NCI-H1048 (cell line): ENCODE measurements around the gene POLR3A.
"Not testable (repeated sequence)": the region's sequence is repeated elsewhere in the genome, so short reads cannot be mapped to it uniquely, and the experiment has no call there.

ENCODE experiments used
- DNase-seq: peaks from one replicate; lab custom pipeline; 2025; lab: John Stamatoyannopoulos, UW

POLR3A gene

GRCh38 chr10:78019264-78019663 is 10.1 kb downstream of the POLR3A start:
- DNase-seq = no peak

- DNase-seq = no peak
Measured at GRCh38 chr10:78017856-78018255, 11.5 kb downstream of the POLR3A start.

DNA sequence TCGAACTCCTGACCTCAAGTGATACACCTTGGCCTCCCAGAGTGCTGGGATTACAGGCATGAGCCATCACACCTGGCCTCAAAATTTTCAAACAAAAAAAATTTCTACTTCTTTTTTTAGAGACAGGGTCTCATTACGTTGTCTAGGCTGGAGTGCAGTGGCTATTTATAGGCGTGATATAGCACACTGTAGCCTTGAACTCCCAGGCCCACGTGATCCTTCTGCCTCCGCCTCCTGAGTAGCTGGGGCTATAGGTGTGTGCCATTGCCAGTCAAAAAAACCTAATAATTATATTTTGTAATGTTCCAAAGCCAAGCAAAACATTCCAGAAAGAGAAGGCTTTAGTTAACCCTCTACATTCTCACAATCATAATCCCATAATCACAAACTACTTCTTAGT is 13.8 kb downstream of the POLR3A start:
- DNase-seq = no peak

- no peak for DNase-seq
Measured at GRCh38 chr10:78013564-78013963, 15.8 kb downstream of the POLR3A start.

DNA sequence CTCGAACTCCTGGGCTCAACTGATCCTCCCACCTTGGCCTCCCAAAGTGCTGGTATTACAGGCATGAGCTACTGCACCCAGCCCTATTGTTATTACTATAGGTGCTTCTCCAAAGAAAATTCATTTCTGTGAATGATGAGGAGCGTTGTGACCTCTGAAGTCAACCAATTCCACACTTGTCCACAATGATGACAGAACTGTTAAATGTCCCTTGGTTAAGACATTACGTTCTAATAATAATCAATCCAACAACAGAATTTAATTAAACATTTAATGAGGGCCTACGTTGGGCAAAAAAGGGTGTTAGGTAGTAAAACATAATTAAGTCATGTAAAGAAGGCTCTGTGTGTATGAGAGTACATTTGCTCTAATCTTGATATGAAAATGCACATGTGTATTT is 18.2 kb downstream of the POLR3A start:
- no peak for DNase-seq

DNA sequence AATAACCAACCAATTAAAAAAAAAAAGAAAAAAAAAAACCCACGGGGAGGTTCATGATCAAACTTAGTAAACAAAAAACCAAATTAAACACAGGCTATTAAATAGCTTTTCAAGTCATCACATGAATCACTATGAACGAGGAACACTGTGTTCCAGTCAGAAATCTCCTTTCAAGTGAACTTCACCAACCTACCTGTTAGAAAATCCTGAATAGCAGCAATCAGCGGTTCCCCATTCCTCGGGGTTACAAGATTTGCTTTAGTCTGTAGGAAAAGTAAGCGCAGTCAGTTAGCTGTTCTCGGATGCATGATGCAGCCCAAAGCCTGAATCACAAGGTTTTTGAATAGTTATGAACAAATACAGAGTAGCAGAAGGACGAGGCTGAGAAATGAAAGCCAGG is 19.0 kb downstream of the POLR3A start:
- DNase-seq = no peak

DNA sequence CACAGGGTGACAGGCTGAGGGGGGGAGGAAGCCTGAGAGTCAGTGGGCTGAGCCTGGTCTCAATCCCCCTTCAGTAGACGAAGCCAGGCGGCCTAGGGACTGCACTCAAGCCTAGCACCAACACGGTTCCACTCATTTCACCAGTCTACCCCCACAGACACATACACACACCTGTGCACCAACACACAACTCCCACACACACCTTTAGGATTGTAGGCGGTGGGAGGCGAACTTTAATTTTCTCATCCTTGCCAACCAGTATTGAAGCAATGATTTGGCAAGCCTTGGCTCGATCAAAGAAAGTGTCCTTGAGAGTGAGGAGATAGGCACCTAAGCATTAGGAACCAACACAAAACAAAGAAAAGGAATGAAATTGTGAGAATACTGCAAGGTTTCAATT is 19.7 kb downstream of the POLR3A start:
- DNase-seq = no peak

DNA sequence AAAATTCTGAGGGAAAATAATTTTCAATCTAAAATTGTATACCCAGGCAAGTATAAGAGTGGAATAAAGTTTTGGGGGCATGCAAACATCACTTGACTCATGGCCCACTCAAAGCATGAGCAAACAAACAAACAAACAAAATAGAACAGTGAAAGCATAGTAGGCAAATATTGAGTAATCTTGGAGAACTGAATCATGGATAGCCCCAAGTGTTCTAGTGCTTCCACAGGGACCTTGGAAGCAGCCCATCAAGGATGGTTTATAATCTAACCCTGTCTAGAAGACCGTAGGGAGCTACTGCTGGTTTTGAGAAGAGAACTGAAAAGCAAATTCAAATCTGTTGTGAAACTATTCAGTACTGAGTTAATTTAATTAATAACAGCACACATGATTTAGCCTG is 22.1 kb downstream of the POLR3A start:
- no peak for DNase-seq

DNA sequence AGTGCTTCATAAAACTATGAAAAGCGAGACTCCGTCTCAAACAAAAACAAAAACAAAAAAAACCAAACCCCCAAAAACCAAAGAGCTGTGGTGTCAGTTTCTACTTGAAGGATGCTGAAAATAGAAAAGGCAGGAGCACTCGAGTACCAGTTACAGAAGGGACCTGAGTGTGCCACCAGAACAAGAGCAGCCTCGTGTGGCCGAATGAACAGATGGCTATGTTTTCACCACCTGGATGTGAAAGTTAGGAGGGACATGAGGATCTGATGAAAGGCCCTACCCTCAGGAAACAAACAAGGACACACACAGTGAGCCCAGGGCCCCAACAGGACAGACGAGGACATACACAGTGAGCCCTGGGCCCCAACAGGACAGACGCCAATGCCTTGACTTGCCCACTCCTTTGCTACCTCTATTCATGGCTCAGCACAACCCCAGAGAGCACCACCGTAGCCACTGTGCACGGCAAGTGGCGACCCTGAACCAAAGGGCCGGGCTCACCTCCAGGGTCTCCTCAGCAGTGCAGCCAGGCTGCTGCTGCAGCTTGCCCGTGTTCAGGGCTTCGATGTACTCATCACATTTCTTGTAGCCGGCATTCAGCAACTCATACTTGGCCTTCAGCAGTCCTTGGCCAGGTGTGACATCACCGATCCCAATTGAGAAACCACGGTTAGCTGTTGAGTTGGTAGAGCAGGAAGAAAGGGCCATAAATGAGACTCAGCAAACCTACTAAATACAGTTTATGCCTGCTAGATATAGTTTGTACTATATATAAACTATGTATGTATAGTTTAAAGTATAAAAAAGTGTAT is 24.9 kb downstream of the POLR3A start:
- no peak for DNase-seq

DNA sequence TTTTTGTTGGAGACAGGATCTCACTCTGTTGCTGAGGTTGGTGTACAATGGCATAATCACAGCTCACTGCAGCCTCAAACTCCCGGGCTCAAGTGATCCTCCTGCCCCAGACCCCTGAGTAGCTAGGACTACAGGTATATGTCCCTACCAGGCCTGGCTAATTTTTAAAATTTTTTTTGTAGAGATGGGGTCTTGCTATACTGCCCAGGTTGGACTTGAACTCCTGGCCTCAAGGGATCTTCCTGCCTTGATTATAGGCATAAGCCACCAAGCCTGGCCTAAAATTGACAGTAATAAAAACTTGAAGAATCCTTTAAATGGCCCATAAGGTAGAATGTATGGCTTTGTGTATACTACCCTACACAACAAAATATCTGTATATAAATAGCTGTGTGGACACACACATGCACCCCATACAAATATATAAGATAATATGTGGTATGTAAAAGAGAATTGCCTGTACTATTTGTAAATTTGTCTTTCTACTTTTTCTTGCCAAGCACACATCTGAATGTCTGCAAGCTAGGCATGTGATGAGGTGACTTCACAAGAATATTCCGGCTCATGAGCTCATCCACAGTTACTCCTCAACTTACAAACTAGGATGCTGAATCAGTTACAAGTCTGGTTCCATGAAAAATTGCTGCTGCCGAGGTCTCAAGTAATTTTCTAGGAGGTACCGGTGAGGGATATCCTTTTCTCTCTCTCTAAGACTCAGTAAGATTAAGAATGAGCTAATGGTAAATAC is 26.6 kb downstream of the POLR3A start:
- DNase-seq = no peak

- no peak for DNase-seq
Measured at GRCh38 chr10:78000956-78001472, 28.3 kb downstream of the POLR3A start.

DNA sequence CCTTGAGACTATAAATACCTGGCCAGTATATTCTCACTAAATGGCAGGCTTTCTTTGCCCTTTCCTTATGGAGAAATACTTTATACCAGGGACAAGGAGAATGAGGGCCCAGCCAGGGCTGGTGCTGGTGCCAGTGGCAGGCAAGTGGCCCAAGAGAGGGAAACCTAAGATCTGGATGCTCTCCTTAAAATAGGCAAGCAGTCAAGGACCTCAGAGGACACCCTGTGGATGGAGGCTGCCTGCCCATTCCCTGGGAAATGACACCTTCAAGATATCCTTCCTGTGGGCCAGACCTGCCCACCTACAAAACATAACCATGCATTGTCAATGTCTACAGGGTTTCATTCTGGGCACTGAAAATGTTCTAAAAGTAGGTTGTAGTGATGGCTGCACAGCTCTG is 29.1 kb downstream of the POLR3A start:
- no peak for DNase-seq

- DNase-seq = not testable (repeated sequence)
Measured at GRCh38 chr10:77998780-77999179, 30.5 kb downstream of the POLR3A start.

DNA sequence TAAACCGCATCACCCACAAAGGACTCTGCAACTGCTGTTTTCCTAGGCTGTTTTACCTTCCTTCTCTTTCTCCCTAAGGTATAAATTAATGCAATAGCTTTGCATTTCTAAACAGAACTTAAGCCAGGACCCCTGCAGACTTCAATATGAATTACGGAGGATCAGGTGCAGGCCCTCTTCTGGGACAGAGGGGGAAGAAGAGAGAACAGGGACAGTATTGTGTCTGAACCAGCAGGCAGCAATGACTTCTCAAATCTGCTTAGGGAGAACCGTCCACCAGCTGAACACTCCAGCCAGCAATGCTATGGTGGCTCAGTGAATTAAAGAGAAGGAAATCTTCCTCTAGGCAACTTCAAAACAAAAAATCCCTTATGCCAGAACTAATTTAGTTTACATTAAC is 35.7 kb downstream of the POLR3A start:
- no peak for DNase-seq

DNA sequence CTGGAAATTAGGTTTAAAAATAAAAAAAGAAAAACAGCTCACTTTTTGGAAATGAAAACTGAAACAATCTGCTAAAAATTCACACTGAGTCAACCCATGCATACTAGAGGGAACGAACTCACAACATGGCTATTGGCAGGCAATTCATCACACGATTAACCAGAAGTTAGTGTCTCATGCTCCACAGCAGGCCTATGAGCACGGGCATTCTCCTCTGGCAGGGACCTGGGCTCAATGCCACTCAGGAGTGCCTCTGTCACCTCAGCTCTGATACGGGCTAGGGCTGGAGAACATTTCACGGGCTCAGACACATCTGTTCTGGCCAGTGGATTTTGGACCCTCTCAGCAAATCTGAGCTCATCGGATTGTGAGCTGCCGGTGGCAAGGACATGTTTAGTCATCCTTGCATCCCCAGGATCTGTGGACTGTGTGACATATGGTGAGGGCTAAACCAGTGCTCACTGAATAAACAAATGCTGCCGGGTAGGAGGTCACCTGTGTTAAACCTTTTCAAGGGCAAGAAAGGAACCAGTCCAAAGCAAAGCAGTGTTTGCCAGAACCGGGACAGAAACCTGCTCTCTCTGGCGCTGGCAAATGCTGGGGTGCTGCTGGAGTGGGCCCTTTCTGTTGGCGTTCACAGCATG is 40.1 kb downstream of the POLR3A start:
- DNase-seq = no peak

DNA sequence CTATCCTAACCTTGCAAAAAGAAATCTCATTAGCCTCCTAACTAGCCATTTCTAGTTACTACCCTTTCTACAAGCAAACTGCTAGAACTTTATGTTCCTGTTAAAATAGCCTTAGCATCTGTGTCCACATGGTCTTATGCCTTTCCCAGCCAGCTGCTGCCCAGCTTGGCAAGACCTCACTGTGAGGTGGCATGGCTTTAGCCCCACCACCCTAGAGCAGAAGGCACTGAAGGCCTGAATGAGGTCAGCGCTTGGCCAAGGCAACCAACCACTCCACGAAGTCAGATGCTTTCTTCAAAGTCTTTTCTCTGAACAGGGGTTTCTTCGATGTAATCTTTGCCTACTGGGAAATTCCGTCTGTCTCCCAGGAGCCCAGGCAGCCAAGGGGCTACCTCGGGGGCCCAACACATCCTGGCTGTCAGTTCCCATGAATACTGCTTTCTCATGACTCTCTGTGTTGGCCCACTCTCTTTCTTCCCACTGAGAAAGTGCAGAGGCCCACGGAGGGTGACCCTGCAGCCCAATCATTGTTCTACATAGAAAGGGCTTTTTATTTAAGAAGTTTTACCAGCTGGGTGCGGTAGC is 41.6 kb downstream of the POLR3A start:
- no peak for DNase-seq

DNA sequence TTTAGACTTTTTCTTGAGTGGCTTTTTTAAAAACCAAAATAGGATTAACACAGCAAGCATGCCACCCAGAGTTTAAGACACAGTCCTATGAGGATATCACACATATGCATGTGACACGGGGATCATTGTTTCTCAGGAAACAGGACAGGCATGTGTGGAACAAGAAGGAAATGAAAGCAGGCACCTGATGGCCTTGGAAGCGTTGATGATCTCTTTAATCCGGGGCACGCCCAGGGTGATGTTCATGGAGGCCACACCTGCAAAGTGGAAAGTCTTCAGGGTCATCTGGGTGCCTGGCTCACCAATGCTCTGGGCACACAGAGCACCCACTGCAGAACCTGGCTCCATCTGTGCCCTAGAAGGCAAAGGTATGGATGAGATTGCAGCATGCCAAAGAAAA is 44.3 kb downstream of the POLR3A start:
- no peak for DNase-seq

- DNase-seq = no peak
Measured at GRCh38 chr10:77983384-77984341, 45.7 kb downstream of the POLR3A start.

DNA sequence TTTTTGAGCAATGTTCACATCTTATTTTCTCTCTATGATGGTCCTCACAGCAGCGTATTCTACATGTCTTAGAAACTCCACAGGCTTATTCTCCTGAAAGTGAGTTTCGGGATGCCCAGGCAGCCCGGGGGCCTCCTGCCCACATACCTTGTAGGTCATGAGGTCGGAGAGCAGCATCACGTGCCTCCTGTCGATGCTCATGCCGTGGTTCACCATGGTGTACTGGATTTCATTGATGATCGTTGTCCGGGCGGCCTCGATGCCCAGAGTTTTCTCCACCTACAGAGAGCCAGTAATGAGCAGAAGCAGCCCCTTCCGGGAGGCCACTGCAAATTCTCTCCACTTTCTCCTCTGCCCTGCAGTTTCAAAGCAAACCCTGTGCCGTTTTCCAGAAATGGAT is 48.0 kb downstream of the POLR3A start:
- DNase-seq = no peak

DNA sequence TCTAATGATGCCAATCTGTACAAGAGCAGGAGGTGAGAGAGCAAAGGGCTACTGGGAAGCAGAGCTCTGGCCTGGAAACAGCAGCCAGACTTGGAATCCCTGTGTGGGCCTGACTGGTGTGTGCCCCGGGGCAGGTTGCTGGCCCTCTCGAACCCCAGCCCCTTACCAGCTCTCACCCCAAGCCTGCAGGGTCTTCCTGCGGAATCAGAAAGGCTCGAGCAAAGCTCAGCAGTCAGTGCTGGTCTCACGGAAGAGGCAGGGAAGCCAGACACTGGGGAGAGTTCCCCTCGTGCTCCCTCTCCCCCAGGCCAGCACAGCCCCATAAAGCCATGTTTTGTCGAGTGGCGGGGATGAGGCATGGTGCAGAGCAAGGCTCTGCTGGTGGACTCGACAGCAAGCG is 50.1 kb downstream of the POLR3A start:
- DNase-seq = no peak

DNA sequence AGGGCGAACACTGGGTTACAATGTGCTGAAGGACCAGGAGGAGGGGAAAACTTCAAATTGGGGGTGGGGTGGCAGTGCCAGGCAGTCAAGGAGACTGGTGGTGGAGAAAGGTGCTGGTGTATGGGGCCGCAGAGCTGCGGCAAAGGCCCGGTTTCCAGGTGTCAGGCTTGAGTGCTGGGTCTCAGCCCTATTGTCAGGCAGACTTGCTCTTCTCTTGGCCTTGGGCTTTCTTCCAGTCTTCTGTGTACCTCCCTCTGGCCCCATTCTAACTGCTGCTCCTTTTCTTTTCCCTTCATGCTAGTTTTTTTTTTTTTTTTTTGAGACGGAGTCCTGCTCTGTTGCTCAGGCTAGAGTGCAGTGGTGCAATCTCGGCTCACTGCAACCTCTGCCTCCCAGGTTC is 51.0 kb downstream of the POLR3A start:
- no peak for DNase-seq
